KMS-11 (cell line): ENCODE data around the gene ADH7.

Source experiments
- H2AFZ ChIP-seq: fragments of 200-600 bp; sonication (generic); 2 replicates; pipeline ENCODE4 v1.6.1; 2016; ENCODE audit warnings: antibody characterized with exemption, mixed run types, low read depth
- H3K27ac ChIP-seq: fragments of 200-600 bp; sonication (generic); 2 replicates; pipeline ENCODE4 v1.6.1; 2016; ENCODE audit warnings: mild to moderate bottlenecking, mixed run types
- H3K27me3 ChIP-seq: fragments of 200-600 bp; sonication (generic); 2 replicates; pipeline ENCODE4 v1.6.1; 2017; ENCODE audit warnings: mild to moderate bottlenecking, low read depth, mixed run types, moderate library complexity; ENCODE audit not compliant: insufficient read depth
- H3K36me3 ChIP-seq: fragments of 200-600 bp; sonication (generic); 2 replicates; pipeline ENCODE4 v1.6.1; 2017; ENCODE audit warnings: mild to moderate bottlenecking, mixed run types; ENCODE audit not compliant: insufficient read depth
- H3K4me1 ChIP-seq: fragments of 200-600 bp; sonication (generic); 2 replicates; pipeline ENCODE4 v1.6.1; 2016; ENCODE audit warnings: mild to moderate bottlenecking, low read depth, mixed run types; ENCODE audit not compliant: poor library complexity, severe bottlenecking
- H3K4me2 ChIP-seq: fragments of 200-600 bp; sonication (generic); 2 replicates; pipeline ENCODE4 v1.7.0; 2016; ENCODE audit warnings: mild to moderate bottlenecking, mixed run types
- H3K4me3 ChIP-seq: fragments of 200-600 bp; sonication (generic); IDR thresholded peaks from 2 replicates; pipeline ENCODE4 v1.6.1; 2017; ENCODE audit warnings: low read depth, low read length, mixed read lengths; ENCODE audit not compliant: insufficient read depth
- H3K79me2 ChIP-seq: fragments of 200-600 bp; sonication (generic); 2 replicates; pipeline ENCODE4 v1.6.1; 2016; ENCODE audit warnings: low read depth, mixed run types; ENCODE audit not compliant: insufficient read depth
- H3K9ac ChIP-seq: fragments of 200-600 bp; sonication (generic); 2 replicates; pipeline ENCODE4 v1.6.1; 2016; ENCODE audit warnings: mild to moderate bottlenecking, mixed run types
- H4K20me1 ChIP-seq: fragments of 200-600 bp; sonication (generic); 2 replicates; pipeline ENCODE4 v1.6.1; 2016; ENCODE audit warnings: mild to moderate bottlenecking, mixed run types; ENCODE audit not compliant: insufficient read depth
- TF ChIP-seq, protein P1 (sequence below): fragments of 200-600 bp; sonication (generic); conservative IDR thresholded peaks from 2 replicates; pipeline ENCODE4 v1.6.1; 2017; ENCODE audit warnings: low read depth, mild to moderate bottlenecking, antibody characterized with exemption, low read length, moderate library complexity, mixed read lengths

Gene ADH7

DNA sequence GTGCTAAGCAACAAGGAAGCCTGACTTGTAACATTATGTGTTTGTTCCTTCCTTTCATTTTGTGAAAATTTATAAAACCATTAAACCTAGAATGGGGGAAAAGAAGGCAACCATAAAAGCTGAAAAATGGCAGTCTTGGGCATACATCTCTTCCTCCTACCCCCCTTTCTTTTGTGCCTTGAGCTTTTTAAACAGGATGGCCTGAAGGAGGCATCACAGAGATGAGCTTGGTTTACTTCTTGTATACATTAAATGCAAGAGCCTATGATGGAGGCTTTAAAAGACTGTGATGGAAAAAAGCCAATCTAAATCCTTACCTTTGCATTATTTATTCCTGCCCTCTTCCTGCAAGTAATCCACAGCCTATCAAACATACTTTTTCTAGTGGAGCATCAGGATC lies 36.2 kb upstream of the ADH7 start:
- Histone ChIP-seq H3K79me2 (no peaks in the 10 kb centered on the region), H3K27ac (no peak overlapping the region), H3K27me3 (no peaks in the 10 kb centered on the region), H3K36me3 (no peaks in the 10 kb centered on the region), H3K9ac (no peak overlapping the region), H2AFZ (no peak overlapping the region), H4K20me1 (no peaks in the 10 kb centered on the region), H3K4me2 (no peak overlapping the region), H3K4me3 (no peak overlapping the region), H3K4me1 (no peaks in the 10 kb centered on the region)
- TF ChIP-seq, protein P1, sequence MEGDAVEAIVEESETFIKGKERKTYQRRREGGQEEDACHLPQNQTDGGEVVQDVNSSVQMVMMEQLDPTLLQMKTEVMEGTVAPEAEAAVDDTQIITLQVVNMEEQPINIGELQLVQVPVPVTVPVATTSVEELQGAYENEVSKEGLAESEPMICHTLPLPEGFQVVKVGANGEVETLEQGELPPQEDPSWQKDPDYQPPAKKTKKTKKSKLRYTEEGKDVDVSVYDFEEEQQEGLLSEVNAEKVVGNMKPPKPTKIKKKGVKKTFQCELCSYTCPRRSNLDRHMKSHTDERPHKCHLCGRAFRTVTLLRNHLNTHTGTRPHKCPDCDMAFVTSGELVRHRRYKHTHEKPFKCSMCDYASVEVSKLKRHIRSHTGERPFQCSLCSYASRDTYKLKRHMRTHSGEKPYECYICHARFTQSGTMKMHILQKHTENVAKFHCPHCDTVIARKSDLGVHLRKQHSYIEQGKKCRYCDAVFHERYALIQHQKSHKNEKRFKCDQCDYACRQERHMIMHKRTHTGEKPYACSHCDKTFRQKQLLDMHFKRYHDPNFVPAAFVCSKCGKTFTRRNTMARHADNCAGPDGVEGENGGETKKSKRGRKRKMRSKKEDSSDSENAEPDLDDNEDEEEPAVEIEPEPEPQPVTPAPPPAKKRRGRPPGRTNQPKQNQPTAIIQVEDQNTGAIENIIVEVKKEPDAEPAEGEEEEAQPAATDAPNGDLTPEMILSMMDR: no peak

DNA sequence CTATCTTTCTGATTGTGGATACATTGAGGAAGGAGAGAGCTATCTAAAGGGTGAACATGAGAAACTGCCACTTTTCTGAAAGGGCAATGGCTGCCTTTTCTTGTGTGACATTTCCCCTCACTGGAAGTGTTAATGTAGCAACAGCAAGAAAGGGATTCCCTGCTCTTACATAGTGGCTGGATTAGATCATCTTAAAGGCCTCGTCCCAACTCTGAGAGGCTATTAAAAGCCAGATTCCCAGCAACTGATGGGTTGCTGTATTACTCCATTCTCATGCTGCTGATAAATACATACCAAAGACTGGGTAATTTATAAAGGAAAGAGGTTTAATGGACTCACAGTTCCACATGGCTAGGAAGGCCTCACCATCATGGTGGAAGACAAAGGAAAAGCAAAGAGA lies 33.7 kb upstream of the ADH7 start:
- Histone ChIP-seq H3K79me2 (no peaks in the 10 kb centered on the region), H4K20me1 (no peaks in the 10 kb centered on the region), H3K4me3 (no peak overlapping the region), H3K27ac (no peak overlapping the region), H3K9ac (no peak overlapping the region), H2AFZ (no peak overlapping the region), H3K27me3 (no peaks in the 10 kb centered on the region), H3K4me2 (no peak overlapping the region), H3K36me3 (no peaks in the 10 kb centered on the region), H3K4me1 (no peaks in the 10 kb centered on the region)
- TF ChIP-seq, protein P1: no peak

DNA sequence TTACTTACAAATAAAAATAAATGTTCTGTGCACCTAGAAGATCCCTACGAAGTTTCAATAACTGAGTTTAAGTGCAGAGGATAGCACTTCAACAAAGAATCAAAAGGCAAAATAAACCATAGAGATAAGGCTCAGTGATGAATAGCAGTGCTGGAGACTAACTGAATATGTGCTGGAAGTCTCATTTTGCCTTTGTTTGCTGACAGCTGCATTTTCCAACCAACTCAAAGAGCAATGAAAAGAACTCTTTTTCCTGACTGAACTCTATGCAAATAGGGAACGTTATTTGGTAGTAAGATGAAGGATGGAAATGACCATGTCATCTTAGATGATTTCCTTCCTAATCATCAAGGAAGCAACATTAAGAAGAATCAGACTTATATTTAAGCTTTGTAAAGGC lies 32.7 kb upstream of the ADH7 start:
- TF ChIP-seq, protein P1: no peak
- Histone ChIP-seq H3K27me3 (no peaks in the 10 kb centered on the region), H3K4me2 (no peak overlapping the region), H3K9ac (no peak overlapping the region), H4K20me1 (no peaks in the 10 kb centered on the region), H3K36me3 (no peaks in the 10 kb centered on the region), H3K4me1 (no peaks in the 10 kb centered on the region), H2AFZ (no peak overlapping the region), H3K27ac (no peak overlapping the region), H3K4me3 (no peak overlapping the region), H3K79me2 (no peaks in the 10 kb centered on the region)

DNA sequence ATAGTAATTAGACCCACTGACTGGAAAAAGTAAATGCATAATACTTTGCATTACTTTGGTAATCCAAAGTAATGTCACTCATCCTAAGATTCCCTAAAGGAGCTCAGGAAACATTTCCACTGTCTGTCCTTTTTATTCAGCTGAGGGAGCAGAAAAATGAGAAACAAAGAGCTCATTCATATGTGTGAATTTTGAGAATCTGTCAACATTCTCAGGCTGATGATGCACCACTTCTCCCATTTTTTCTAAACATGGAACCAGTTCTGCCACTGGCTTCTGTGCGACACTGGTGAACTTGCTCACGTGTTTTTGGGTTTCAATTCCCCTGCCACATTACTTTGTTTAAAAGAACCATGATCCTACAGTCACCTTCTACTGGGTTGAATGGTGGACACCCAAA lies 28.4 kb upstream of the ADH7 start:
- Histone ChIP-seq H3K9ac (no peak overlapping the region), H3K4me3 (no peak overlapping the region), H3K4me1 (no peaks in the 10 kb centered on the region), H4K20me1 (no peaks in the 10 kb centered on the region), H3K27ac (no peak overlapping the region), H3K36me3 (no peaks in the 10 kb centered on the region), H2AFZ (no peak overlapping the region), H3K27me3 (no peaks in the 10 kb centered on the region), H3K79me2 (no peaks in the 10 kb centered on the region), H3K4me2 (no peak overlapping the region)
- TF ChIP-seq, protein P1: no peak
